Occipital lobe (tissue), 2 donors: ENCODE results near the gene CYP2R1. TPM values are rescaled to one million over a fixed set of nuclear protein-coding genes. Genes with fewer than 3 reads are reported as not detected.
"Not testable (repeated sequence)": the region's sequence is repeated elsewhere in the genome, so short reads cannot be mapped to it uniquely, and the experiment has no call there.

Source experiments
- DNase-seq: peaks from one replicate; lab custom pipeline; 2025; lab: John Stamatoyannopoulos, UW
- total RNA-seq: library from RNA; depleted of rRNA; stranded (reverse); fragments of >200 nt; gene quantifications from one replicate; pipeline ENCODE4 v1.2.3, GENCODE V29; 2014

The CYP2R1 gene
- total RNA-seq, 1 donor from 2014 or later = 43.7 TPM

- no peak for DNase-seq
Observed at GRCh38 chr11:14892577-14892976, 546 bp upstream of the CYP2R1 start.

- peak; percentile 76 for DNase-seq
Observed at GRCh38 chr11:14891143-14892035, 642 bp downstream of the CYP2R1 start.

GRCh38 chr11:14886513-14886912 is 5.5 kb downstream of the CYP2R1 start:
- DNase-seq = no peak

GRCh38 chr11:14884667-14885273 is 7.3 kb downstream of the CYP2R1 start:
- DNase-seq = no peak

- DNase-seq = not testable (repeated sequence)
Observed at GRCh38 chr11:14883683-14884082, 8.3 kb downstream of the CYP2R1 start.

GRCh38 chr11:14882196-14882595 is 9.8 kb downstream of the CYP2R1 start:
- DNase-seq = no peak

GRCh38 chr11:14881576-14882193 is 10.3 kb downstream of the CYP2R1 start:
- DNase-seq = no peak

GRCh38 chr11:14875163-14875562 is 16.9 kb downstream of the CYP2R1 start:
- no peak for DNase-seq

GRCh38 chr11:14873632-14874031 is 18.4 kb downstream of the CYP2R1 start:
- no peak for DNase-seq

- no peak for DNase-seq
Observed at GRCh38 chr11:14872032-14872431, 20.0 kb downstream of the CYP2R1 start.

- DNase-seq = not testable (repeated sequence)
Observed at GRCh38 chr11:14863775-14864174, 28.3 kb downstream of the CYP2R1 start.

- DNase-seq = no peak
Observed at GRCh38 chr11:14861680-14862079, 30.4 kb downstream of the CYP2R1 start.

- no peak for DNase-seq
Observed at GRCh38 chr11:14860511-14860910, 31.5 kb downstream of the CYP2R1 start.

GRCh38 chr11:14858404-14858803 is 33.6 kb downstream of the CYP2R1 start:
- DNase-seq = no peak

GRCh38 chr11:14857621-14858020 is 34.4 kb downstream of the CYP2R1 start:
- no peak for DNase-seq

GRCh38 chr11:14855890-14856289 is 36.1 kb downstream of the CYP2R1 start:
- DNase-seq = no peak

- DNase-seq = no peak
Observed at GRCh38 chr11:14854057-14854456, 38.0 kb downstream of the CYP2R1 start.

- DNase-seq = no peak
Observed at GRCh38 chr11:14852571-14853177, 39.4 kb downstream of the CYP2R1 start.

GRCh38 chr11:14842002-14842401 is 50.0 kb downstream of the CYP2R1 start:
- no peak for DNase-seq

GRCh38 chr11:14835496-14836492 is 56.2 kb downstream of the CYP2R1 start:
- no peak for DNase-seq
